SK-N-SH (cell line): ENCODE measurements around the gene C1orf35.

Source experiments
- USF1 ChIP-seq: IDR thresholded peaks from 2 replicates; pipeline ENCODE4 v1.4.0; 2012; ENCODE audit warnings: low read depth, borderline replicate concordance
- YY1 ChIP-seq: IDR thresholded peaks from 2 replicates; pipeline ENCODE4 v1.4.0; 2012; ENCODE audit warnings: low read depth, mild to moderate bottlenecking

GRCh38 chr1:228096416-228097332, 6.5 kb downstream of the C1orf35 start:
- TF ChIP-seq YY1: no peak
- no peak for TF ChIP-seq USF1
